ENCODE results near the gene FAM83D.

DNA sequence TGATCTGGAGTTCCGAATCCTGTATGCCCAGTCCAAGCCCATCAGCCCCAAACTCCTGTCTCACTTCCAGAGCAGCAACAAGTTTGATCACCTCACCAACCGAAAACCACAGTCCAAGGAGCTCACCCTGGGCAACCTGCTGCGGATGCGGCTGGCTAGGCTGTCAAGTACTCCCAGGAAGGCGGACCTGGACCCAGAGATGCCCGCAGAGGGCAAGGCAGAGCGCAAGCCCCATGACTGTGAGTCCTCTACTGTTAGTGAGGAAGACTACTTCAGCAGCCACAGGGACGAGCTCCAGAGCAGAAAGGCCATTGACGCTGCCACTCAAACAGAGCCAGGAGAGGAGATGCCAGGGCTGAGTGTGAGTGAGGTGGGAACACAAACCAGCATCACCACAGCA, 25.4 kb downstream of the FAM83D start:
- TF ChIP-seq, protein P1, sequence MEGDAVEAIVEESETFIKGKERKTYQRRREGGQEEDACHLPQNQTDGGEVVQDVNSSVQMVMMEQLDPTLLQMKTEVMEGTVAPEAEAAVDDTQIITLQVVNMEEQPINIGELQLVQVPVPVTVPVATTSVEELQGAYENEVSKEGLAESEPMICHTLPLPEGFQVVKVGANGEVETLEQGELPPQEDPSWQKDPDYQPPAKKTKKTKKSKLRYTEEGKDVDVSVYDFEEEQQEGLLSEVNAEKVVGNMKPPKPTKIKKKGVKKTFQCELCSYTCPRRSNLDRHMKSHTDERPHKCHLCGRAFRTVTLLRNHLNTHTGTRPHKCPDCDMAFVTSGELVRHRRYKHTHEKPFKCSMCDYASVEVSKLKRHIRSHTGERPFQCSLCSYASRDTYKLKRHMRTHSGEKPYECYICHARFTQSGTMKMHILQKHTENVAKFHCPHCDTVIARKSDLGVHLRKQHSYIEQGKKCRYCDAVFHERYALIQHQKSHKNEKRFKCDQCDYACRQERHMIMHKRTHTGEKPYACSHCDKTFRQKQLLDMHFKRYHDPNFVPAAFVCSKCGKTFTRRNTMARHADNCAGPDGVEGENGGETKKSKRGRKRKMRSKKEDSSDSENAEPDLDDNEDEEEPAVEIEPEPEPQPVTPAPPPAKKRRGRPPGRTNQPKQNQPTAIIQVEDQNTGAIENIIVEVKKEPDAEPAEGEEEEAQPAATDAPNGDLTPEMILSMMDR (IDR thresholded peaks at IDR 0.05) = no peak
- TF ChIP-seq POLR2A (IDR thresholded peaks at IDR 0.05) = no peak

All from breast epithelium (tissue), 3 donors.